ENCODE measurements around the gene CEP112.

DNA sequence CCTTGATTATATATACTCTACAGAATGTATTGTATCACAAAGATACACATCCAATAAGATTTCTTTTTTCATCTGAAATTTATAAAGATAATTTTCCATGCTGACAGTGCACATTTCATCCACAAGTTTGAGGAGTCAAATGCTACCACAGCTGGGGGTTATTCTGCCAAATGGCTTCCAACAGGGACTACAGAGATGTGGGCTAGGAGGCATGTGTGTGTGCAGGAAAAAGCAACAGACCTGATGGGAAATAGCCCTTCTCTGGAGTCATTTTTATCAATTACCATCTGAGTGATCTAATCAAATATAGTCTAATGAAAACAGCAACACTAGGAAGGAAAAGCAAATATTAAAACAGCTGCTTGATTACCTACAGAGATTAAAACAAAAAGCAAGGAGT is 290.5 kb downstream of the CEP112 start:
- peak; percentile 51; the same call in 1 of the 2 replicates for TF ChIP-seq GATA2 (IDR thresholded peaks at IDR 0.05; ENCODE audit: low read depth, low read length)
- peak; percentile 52; the same call in 1 of the 2 replicates for TF ChIP-seq GATA3 (IDR thresholded peaks at IDR 0.05; ENCODE audit: low read depth, low read length)
